Measurements from ENCODE around the gene RBM19. TPM values are rescaled to one million over a fixed set of nuclear protein-coding genes. Genes with fewer than 3 reads are reported as not detected.

RBM19 gene
- total and polyA plus RNA-seq, 4 donors: 7.9 to 18.7 (median 9.0) TPM

- TF ChIP-seq REST (IDR thresholded peaks at IDR 0.05) (no peak), RAD21 (IDR thresholded peaks at IDR 0.05) (no peak), SP1 (IDR thresholded peaks at IDR 0.05) (no peak)
- TF ChIP-seq, protein P1, sequence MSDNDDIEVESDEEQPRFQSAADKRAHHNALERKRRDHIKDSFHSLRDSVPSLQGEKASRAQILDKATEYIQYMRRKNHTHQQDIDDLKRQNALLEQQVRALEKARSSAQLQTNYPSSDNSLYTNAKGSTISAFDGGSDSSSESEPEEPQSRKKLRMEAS (IDR thresholded peaks at IDR 0.05): no peak
Measured at GRCh38 chr12:113838896-113839295, 127.2 kb downstream of the RBM19 start (continued).

GRCh38 chr12:113837528-113838296 lies 128.4 kb downstream of the RBM19 start:
- Histone ChIP-seq H3K4me1 (ENCODE audit: control insufficient read depth in 4 of 4, insufficient read depth in 4 of 4, low read length in 3 of 4) (no peaks in the 10 kb centered on the region), H3K4me3 (ENCODE audit: low read depth in 1 of 3, low read length in 3 of 3) (no peak overlapping the region), H3K9me3 (ENCODE audit: control insufficient read depth in 4 of 4, low read length in 3 of 4) (no peaks in the 10 kb centered on the region), H3K36me3 (ENCODE audit: control insufficient read depth in 4 of 4, insufficient read depth in 3 of 4, low read depth in 1 of 4, low read length in 3 of 4) (no peaks in the 10 kb centered on the region), H3K27ac (ENCODE audit: low read depth in 1 of 2, low read length in 2 of 2) (no peak overlapping the region), H3K9ac (ENCODE audit: low read depth in 1 of 2, low read length in 2 of 2) (no peak overlapping the region), H3K27me3 (ENCODE audit: control insufficient read depth in 4 of 4, insufficient read depth in 4 of 4, low read length in 3 of 4) (no peaks in the 10 kb centered on the region)
- WGBS: 87% methylated on average over 15 of the region's 15 CpGs
- no peak for DNase-seq (ENCODE audit: low spot score)
- TF ChIP-seq, protein P2, sequence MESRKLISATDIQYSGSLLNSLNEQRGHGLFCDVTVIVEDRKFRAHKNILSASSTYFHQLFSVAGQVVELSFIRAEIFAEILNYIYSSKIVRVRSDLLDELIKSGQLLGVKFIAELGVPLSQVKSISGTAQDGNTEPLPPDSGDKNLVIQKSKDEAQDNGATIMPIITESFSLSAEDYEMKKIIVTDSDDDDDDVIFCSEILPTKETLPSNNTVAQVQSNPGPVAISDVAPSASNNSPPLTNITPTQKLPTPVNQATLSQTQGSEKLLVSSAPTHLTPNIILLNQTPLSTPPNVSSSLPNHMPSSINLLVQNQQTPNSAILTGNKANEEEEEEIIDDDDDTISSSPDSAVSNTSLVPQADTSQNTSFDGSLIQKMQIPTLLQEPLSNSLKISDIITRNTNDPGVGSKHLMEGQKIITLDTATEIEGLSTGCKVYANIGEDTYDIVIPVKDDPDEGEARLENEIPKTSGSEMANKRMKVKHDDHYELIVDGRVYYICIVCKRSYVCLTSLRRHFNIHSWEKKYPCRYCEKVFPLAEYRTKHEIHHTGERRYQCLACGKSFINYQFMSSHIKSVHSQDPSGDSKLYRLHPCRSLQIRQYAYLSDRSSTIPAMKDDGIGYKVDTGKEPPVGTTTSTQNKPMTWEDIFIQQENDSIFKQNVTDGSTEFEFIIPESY (IDR thresholded peaks at IDR 0.05): no peak
- TF ChIP-seq REST (IDR thresholded peaks at IDR 0.05) (no peak), RAD21 (IDR thresholded peaks at IDR 0.05) (no peak), HNF4G (IDR thresholded peaks at IDR 0.05) (no peak), GABPA (IDR thresholded peaks at IDR 0.05 in 1 of 2, conservative IDR thresholded peaks at IDR 0.05 in 1 of 2) (no peak), HNF4A (conservative IDR thresholded peaks at IDR 0.05) (no peak), ATF3 (IDR thresholded peaks at IDR 0.05) (no peak), JUND (IDR thresholded peaks at IDR 0.05) (no peak), SP1 (IDR thresholded peaks at IDR 0.05) (no peak), FOXA2 (IDR thresholded peaks at IDR 0.05) (no peak), FOXA1 (IDR thresholded peaks at IDR 0.05) (no peak), YY1 (IDR thresholded peaks at IDR 0.05) (no peak), NR2F2 (IDR thresholded peaks at IDR 0.05) (no peak), TAF1 (conservative IDR thresholded peaks at IDR 0.05) (no peak), EGR1 (IDR thresholded peaks at IDR 0.05; ENCODE audit: low read depth in 2 of 2) (no peak), RXRA (IDR thresholded peaks at IDR 0.05) (no peak)
- TF ChIP-seq, protein P3, sequence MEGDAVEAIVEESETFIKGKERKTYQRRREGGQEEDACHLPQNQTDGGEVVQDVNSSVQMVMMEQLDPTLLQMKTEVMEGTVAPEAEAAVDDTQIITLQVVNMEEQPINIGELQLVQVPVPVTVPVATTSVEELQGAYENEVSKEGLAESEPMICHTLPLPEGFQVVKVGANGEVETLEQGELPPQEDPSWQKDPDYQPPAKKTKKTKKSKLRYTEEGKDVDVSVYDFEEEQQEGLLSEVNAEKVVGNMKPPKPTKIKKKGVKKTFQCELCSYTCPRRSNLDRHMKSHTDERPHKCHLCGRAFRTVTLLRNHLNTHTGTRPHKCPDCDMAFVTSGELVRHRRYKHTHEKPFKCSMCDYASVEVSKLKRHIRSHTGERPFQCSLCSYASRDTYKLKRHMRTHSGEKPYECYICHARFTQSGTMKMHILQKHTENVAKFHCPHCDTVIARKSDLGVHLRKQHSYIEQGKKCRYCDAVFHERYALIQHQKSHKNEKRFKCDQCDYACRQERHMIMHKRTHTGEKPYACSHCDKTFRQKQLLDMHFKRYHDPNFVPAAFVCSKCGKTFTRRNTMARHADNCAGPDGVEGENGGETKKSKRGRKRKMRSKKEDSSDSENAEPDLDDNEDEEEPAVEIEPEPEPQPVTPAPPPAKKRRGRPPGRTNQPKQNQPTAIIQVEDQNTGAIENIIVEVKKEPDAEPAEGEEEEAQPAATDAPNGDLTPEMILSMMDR (IDR thresholded peaks at IDR 0.05; ENCODE audit: low read depth, low read length, missing input control): no peak
- TF ChIP-seq, protein P1 (IDR thresholded peaks at IDR 0.05): no peak
